Left cardiac atrium (tissue), 4 donors: ENCODE data around the gene CLDN6. TPM values are rescaled to one million over a fixed set of nuclear protein-coding genes. Genes with fewer than 3 reads are reported as not detected.
"Not testable (repeated sequence)": the region's sequence is repeated elsewhere in the genome, so short reads cannot be mapped to it uniquely, and the experiment has no call there.

Experiments used
- ATAC-seq, 2 donors: fragments of 200-7000 bp; cut with Tn5 transposase; one replicate each; pipeline ENCODE4 v1.9.1; 2020; ENCODE audit warnings: mild to moderate bottlenecking in 2 of 2, moderate library complexity in 2 of 2
- DNase-seq: peaks from one replicate; pipeline ENCODE4 v3.0.0-alpha.2; 2020
- intact Hi-C, 2 donors: fragments of 100-400 bp; cut with DNase I; formaldehyde crosslinking; loops; one replicate each; pipeline versions ENCODE4 v1.14.1 to v1.15.1; 2022 to 2023
- long read RNA-seq: library from polyadenylated mRNA; unstranded; transcript quantifications from one replicate; pipeline ENCODE4 v2.0.0, GENCODE V29; 2021
- total RNA-seq, 2 donors: library from RNA; stranded (reverse); fragmentation: NEBNext Ultra II Directional; extraction: Animal tissue kit (Norgen Biotek cat#: 25700); gene quantifications; one replicate each; pipeline ENCODE4 v1.2.1, GENCODE V29; 2021
- donor health status: DM: no; HTN: yes; CAD: no.
- donor health status: DM: no; HTN: yes; CAD: no; lungs with severe emphysema.
- donor health status: DM: yes; HTN: yes; CAD: no.
- donor health status: Dilated cardiomyopathy.

The CLDN6 gene, protein sequence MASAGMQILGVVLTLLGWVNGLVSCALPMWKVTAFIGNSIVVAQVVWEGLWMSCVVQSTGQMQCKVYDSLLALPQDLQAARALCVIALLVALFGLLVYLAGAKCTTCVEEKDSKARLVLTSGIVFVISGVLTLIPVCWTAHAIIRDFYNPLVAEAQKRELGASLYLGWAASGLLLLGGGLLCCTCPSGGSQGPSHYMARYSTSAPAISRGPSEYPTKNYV
- not detected for total RNA-seq
- long read RNA-seq, result 0 reads

DNA sequence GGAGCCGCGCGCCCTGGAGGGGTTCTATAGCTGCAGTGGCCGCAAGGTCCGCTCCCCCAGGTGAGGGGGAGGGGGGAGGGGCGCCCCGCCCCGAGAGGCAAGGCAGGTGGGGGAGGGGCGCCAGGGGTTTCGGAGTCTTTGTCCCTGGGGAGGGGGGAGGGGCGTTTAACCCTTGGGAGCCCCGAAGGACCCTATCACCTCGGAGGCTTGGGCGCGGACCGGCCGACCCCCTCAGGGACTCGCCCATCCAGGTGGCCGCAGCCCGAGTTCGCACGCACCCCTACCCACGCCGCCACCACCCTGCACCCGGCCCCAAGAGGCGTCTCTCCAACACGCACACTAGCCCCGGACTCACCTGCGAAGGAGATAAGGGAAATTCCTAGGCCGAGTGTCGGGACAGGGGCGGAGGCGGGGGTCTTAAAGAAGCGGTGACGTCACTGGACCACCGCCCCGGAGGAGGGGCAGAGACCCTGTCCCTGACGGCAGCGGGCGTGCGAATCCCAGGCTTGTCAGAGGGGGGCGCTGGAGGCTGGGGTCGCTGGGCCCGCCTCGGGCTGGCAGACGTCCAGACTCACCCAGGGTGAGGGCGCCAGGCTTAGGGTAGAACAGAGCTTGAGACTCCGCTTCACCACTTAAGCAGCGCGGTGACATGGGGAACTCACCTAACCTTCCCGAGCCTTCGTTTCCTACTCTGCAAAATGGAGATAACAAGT lies at the start of gene CLDN6:
TSS of gene CLDN6 (minus strand) at position 390 of the 713 bp plus-strand sequence. CDS start 2,162 bp downstream, outside the sequence.
- ATAC-seq (no peak), DNase-seq (no peak)
- intact Hi-C loops, result no loop called here

DNA sequence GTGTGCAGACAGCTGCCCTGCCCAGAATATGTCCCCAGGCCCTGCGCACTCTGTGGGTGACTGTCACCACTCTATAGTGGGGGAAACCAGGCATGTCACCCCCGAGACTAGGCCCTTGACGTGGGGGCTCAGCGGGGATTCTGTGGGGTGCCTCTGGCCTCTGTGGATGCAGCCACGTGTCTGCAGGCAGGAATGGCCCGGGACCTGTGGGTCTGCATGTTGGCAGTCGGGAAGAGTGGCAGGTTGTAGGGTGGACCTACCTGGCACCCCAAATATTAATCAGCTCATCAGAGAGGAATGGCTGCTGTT lies 48.4 kb upstream of the CLDN6 start:
- ATAC-seq (no peak), DNase-seq (no peak)
- intact Hi-C loops, result no loop called here

DNA sequence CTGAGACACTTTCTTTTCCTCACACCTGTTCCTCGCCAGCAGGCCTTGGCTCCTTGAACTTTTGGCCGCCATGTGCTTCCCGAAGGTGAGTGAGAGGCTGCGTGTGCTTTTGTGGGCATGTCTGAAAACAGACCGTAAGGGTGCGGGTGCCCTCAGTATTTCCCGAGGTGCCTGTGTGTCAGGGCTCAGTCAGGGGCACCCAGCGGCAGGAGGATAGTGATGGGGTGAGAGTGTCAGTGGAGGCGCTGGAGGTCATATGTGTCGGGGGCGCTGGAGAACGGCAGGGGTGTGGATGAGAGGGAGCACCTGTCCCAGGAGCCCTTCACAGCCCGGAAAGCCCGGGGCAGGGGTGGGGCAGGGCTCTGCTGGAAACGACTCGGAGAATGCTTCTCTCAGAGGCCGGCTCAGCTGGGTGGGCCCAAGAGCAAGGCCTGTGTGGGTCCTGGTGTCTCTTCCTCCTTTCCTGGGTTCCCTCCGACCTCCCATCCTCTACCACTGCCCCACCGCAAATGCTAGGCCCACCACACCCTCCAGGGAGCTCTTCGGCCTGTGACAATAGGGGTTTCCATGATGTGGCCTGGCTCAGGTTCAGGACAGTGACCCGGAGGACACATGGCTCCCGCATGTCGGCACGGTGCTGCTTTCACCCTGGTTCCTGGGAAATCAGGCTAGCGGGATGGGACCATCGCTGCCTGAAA lies 47.9 kb upstream of the CLDN6 start:
- ATAC-seq (peak; percentile 12 to 29), DNase-seq (peak; percentile 31)
- intact Hi-C loops, result no loop called here

DNA sequence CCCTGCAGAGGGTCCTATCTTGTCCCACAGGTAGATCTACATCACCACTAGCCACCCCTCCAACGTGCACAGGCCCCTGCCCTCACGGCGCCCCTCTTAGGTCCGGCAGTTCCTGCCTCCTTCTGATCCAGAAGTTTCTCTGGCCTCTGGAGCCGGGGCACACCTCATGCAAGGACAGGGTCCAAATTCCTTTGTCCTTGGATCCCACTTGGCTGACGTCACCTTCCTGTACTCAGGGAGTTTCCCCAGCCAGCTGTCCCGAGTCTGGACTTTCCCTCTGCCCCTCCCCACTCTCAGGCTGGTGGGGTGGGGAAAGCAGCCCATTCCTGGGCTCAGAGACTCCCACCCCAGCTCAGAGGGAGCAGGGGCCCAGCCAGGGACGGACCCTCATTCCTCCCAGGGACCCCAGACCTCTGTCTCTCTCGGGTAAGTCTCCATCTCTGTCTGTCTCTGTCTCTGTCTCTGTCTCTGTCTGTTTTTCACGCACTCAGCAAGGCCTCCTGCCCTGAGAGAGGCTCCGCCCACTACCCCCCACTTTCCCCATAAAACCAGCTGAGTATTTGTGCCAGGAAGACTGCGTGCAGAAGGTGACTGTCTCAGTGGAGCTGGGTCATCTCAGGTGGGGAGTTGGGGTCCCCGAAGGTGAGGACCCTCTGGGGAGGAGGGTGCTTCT lies 47.2 kb upstream of the CLDN6 start, which contains the start of gene IL32:
TSS of gene IL32 (plus strand) at position 572 of the 673 bp plus-strand sequence. CDS start 172 bp downstream, outside the sequence.
- ATAC-seq (peak; percentile 82 to 83), DNase-seq (peak; percentile 80)
- intact Hi-C loops, result no loop called here

DNA sequence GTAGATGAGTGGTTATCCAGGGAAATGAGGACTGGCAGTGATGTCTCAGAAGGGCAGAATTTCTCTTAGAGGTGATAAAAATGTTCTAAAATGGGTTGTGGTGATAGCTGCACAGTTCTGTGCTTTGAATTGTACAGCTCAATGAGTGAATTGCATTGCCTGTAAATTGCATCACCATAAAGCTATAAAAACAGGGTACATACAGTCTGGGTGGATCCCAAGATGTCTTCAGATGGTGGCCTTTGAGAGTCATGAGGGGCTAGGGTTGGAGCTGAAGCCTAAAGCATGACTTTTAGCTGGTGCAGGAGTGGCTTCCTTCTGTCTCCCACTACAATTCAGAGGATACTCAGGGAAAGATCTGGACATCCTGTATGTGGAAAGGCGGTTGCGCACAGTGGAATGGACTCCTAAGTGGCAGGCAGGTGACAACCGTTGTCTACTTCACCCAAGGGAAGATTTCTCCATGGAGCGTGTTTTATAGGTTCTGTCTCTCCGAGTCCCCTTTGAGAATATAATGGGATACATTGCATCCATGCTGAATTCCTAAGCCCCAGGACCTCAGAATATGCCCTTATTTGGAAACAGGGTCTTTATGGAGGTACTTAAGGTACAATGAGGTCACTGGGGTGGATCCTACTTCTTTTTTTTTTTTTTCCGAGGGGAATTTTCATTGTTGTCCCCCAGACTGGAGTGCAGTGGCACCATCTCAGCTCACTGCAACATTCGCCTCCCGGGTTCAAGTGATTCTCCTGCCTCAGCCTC lies 45.8 kb upstream of the CLDN6 start:
- DNase-seq, result no peak
- intact Hi-C loops, result no loop called here
- ATAC-seq, result no peak

DNA sequence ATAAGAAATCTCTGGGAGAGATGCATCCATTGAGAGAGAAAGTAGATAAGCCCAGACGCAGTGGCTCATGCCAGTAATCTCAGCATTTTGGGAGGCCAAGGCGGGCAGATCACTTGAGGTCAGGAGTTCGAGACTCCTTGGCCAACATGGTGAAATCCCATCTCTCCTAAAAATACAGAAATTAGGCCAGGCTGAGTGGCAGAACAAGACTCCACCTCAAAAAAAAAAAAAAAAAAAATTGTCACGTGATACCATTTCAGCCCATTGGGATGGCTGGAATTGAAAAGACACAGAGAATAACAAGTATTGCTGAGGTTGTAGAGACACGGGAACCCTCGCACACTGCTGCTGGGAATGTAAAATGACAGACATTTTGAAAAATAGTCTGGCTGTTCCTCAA lies 44.6 kb upstream of the CLDN6 start:
- no peak for ATAC-seq
- intact Hi-C loops, result no loop called here
- DNase-seq, result no peak

DNA sequence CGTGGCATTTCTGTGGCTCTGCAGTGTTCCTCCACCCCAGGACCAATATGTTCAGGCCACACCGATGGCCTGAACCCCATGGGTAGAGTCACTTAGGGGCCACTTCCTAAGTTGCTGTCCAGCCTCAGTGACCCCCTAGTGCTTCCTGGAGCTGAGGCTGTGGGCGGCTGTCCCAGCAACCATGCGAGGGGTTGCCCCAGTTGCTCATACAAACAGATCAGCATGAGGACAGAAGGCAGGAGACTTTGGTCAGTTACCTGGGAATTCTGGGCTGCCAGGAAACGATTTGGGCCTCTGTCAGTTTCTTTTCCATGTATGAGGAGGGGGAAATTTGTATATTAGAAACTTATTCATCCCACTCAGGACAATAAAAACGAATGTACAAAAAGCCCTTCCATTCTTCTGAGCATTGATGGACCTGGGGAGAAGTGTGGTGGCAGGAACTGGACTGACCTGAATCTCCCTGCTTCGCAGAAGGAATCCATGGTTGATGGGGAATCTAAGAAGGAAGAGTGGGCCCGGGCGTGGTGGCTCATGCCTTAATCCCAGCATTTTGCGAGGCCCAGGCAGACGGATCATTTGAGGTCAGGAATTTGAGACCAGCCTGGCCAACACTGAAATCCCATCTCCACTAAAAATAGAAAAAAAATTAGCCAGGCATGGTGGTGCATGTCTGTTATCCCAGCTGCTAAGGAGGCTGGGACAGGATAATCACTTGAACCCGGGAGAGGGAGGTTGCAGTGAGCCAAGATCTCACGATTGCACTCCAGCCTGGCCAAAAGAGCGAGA lies 42.5 kb upstream of the CLDN6 start:
- no peak for DNase-seq
- ATAC-seq, result no peak
- intact Hi-C loops, result no loop called here

DNA sequence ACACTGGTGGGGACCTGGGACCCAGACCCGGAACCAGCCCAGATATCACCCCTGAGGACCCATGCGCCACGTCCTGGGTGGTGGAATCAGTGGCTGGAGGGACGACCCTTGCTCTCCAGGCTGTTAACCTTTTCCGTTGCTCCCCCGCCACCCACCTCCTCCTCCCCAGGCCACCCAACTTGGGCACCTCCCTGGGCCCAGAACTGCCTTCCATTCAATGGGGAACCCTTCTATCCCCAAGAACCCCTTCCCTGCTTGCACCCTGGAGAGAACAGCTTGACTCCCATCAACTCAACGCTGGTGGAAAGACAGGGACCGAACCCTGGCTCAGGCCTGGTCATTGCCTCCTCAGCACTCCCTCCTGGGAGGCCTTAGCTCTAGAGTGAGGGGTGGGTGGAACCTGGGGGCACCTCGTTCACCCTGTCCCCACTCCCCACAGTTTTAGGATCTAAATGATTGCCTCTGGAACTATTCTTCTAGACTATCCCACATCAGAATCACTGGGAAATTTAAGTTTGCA lies 41.8 kb upstream of the CLDN6 start:
- ATAC-seq, result no peak
- intact Hi-C loops, result loop anchor here (2.0 to 10.0 kb wide), 3 partner anchors 45 to 108 kb away; no protein-coding TSS in a partner anchor
- DNase-seq, result no peak

DNA sequence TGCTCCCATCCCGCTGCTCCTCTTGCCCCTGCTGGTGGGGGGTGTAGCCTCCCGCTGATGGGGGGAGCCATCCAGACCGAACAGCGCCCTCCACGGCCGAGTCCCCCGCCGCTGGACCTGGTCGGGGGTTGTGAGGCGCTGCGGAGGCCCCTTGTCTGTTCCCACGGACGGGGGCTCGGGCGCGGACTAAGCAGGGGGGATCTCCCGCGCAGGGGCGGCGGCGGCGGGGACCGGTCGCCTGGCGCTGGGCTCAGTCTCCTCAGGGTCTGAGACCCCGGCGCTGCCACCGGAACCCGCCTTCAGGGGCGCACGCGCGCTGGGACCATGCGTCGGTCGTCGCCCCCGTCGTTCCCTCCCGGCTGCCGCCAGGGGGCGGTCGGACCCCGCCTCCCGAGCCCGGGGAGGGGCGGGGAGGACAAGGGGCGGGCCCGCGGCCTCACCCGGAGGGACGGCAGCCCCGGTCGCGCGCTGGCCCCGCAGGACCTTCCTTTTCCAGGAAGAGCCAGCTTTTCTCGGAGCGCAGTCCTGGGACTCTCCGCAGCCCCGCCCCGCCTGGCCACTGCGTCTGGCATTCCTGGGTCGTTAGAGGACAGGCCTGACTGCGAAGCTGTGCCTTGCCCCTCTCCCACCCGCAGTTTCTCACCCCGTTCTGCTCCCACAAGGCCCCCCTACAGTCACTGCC lies 41.2 kb upstream of the CLDN6 start:
- ATAC-seq, result peak; percentile 95
- intact Hi-C loops, result loop anchor here (2.0 to 10.0 kb wide), 3 partner anchors 46 to 108 kb away; no protein-coding TSS in a partner anchor
- peak; percentile 92 for DNase-seq

DNA sequence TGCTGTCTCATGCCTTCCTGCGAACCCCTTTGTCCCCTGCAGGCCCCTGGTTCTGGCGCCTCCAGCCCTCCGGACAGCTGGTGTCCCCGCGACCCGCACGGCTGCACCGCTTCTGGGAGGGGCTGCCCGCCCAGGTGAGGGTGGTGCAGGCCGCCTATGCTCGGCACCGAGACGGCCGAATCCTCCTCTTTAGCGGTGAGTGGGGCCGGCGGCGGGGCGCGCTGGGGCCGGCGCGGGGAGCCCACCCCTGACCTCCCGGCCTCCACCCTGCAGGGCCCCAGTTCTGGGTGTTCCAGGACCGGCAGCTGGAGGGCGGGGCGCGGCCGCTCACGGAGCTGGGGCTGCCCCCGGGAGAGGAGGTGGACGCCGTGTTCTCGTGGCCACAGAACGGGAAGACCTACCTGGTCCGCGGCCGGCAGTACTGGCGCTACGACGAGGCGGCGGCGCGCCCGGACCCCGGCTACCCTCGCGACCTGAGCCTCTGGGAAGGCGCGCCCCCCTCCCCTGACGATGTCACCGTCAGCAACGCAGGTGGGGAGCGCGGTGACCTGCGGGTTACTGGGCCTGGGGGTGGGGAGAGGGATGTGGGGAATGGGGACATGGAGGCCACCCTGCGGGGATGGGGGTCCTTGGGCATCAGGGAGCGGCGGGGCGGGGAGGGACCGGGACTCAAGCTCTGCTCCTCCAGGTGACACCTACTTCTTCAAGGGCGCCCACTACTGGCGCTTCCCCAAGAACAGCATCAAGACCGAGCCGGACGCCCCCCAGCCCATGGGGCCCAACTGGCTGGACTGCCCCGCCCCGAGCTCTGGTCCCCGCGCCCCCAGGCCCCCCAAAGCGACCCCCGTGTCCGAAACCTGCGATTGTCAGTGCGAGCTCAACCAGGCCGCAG lies 40.4 kb upstream of the CLDN6 start:
- DNase-seq, result peak; percentile 52
- ATAC-seq, result peak; percentile 18 to 36
- intact Hi-C loops, result loop anchor here (2.0 to 10.0 kb wide), 3 partner anchors 46 to 109 kb away; no protein-coding TSS in a partner anchor

DNA sequence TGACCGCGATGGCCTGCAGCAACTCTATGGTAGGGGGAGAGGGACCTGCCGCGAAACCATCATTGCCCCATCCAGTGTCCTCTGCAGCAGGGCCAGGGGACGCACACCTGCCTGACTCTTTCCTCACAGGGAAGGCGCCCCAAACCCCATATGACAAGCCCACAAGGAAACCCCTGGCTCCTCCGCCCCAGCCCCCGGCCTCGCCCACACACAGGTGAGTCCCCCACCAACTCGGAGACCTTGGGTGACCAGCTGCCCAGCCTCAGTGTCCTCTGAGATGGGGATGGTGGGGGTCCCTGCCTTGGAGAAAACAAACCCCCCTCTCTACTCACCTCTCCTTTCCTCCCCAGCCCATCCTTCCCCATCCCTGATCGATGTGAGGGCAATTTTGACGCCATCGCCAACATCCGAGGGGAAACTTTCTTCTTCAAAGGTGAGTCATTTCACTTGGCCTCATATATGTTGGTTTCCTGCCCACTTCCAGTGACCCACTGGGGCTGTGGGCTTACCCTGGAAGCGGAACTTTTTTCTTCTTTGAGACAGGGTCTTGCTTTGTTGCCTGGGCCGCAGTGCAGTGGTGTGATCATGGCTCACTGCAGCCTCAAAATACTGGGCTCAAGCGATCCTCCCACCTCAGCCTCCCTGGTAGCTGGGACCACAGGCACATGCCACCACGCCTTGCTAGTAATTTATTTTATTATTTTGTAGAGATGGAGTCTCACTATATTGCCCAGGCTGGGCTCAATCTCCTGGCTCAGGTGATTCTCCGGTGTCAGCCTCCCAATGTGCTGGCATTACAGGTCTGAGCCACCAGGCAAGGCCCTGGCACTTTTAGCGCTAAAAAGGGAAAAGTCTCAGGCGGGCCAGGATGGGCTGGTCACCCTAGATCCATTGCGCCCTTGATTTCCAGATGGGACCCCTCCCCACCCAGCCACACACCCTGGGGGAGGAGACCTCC lies 39.5 kb upstream of the CLDN6 start:
- intact Hi-C loops, result loop anchor here (2.0 to 10.0 kb wide), 3 partner anchors 47 to 110 kb away; no protein-coding TSS in a partner anchor
- DNase-seq (no peak), ATAC-seq (no peak)

DNA sequence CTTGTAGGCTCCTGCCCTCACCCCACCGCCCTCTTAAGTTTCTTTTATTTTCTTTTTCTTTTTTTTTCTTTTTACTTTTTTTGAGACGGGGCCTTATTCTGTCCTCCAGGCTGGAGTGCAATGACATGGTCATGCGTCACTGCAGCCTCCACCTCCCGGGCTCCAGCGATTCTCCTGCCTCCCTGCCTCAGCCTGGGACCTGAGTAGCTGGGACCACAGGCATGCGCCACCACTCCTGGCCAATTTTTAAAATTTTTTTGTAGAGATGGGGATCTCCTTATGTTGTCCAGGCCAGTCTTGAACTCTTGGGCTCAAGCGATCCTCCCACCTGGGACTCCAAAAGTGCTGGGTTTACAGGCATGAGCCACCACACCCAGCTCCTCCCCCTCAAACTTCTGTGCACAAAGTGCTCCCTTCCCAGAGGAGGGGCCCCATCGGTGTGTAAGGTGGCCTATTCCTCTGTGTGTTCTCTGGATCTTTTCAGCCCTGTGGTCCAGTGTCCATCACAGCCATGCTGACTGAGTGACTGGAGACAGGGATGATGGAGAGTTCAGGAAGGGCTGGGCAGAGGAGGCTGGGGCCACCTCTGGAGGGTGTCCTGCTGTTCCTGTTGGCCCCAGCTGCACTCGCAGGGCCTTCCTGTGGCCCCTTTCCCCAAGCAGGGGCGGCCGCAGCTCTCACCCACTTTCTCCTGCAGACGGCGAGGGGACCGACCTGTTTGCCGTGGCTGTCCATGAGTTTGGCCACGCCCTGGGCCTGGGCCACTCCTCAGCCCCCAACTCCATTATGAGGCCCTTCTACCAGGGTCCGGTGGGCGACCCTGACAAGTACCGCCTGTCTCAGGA lies 38.6 kb upstream of the CLDN6 start:
- intact Hi-C loops, result loop anchor here (5.0 to 10.0 kb wide), 2 partner anchors 48 to 111 kb away; no protein-coding TSS in a partner anchor
- DNase-seq (no peak), ATAC-seq (no peak)

DNA sequence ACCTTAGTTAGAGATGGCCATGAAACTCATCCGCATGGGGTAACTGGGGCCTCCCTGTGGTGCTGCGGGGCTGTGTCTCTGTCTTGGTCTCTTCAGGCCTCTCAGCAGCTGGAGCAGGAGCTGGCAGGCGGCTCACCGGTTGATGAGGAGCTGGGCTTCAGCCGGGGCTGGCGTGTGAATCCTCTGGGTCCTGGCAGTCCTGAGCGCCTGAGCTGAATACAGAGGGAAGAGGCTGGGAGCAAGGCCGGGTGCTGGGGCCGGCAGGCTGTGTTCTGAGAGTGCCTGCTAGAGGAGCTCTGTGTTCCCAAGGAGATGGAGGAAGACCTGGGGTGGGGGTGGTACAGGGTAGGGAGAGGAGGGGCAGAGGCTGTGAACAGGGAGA lies 37.7 kb upstream of the CLDN6 start:
- intact Hi-C loops, result loop anchor here (5.0 to 10.0 kb wide), 2 partner anchors 49 to 112 kb away; no protein-coding TSS in a partner anchor
- DNase-seq, ATAC-seq: not testable (repeated sequence)
